WTC11 (cell line): ENCODE results near the gene GABRB1. TPM values are rescaled to one million over a fixed set of nuclear protein-coding genes. Genes with fewer than 3 reads are reported as not detected.

Experiments
- ATAC-seq: fragments of 200-7000 bp; cut with Tn5 transposase; 2 replicates; pipeline ENCODE4 v1.10.0; 2021; ENCODE audit warnings: mild to moderate bottlenecking, moderate library complexity
- CTCF ChIA-PET: fragments of 300-600 bp; sonication (Branson Sonifier 250); formaldehyde crosslinking; loops from one replicate; lab custom pipeline; 2021; ENCODE audit warnings: antibody characterized with exemption; lab: Charles Lee
- POLR2A ChIA-PET: fragments of 350-600 bp; sonication (Branson Sonifier 250); formaldehyde crosslinking; loops from one replicate; lab custom pipeline; 2021; ENCODE audit warnings: antibody characterized with exemption; lab: Charles Lee
- DNase-seq: peaks from one replicate; pipeline ENCODE4 v3.0.0; 2021; ENCODE audit warnings: low spot score
- H3K27ac Mint-ChIP-seq: 2 replicates; pipeline ENCODE4 v1.8.0; 2021; ENCODE audit warnings: mixed read lengths
- H3K27me3 Mint-ChIP-seq: 2 replicates; pipeline ENCODE4 v1.8.0; 2021; ENCODE audit warnings: low read depth, mild to moderate bottlenecking, moderate library complexity, mixed read lengths
- H3K36me3 Mint-ChIP-seq: 2 replicates; pipeline ENCODE4 v1.8.0; 2021; ENCODE audit warnings: mixed read lengths
- H3K4me1 Mint-ChIP-seq: 2 replicates; pipeline ENCODE4 v1.8.0; 2022; ENCODE audit warnings: mixed read lengths
- H3K4me3 Mint-ChIP-seq: 2 replicates; pipeline ENCODE4 v1.8.0; 2021; ENCODE audit warnings: mild to moderate bottlenecking, moderate library complexity, mixed read lengths
- H3K9me3 Mint-ChIP-seq: 2 replicates; pipeline ENCODE4 v1.8.0; 2021; ENCODE audit warnings: mixed read lengths
- ATF1 ChIP-seq: sonication (generic); formaldehyde crosslinking; IDR thresholded peaks from 2 replicates; pipeline ENCODE4 v1.8.1; 2023; ENCODE audit warnings: mild to moderate bottlenecking, moderate library complexity, missing genetic modification reagents
- CBFB ChIP-seq: sonication (generic); formaldehyde crosslinking; IDR thresholded peaks from 2 replicates; pipeline ENCODE4 v1.8.1; 2022; ENCODE audit warnings: mild to moderate bottlenecking, low read depth, missing genetic modification reagents
- FOXJ3 ChIP-seq: sonication (generic); formaldehyde crosslinking; IDR thresholded peaks from 2 replicates; pipeline ENCODE4 v1.9.0; 2021; ENCODE audit warnings: missing genetic modification reagents, mild to moderate bottlenecking, borderline replicate concordance
- GABPB1 ChIP-seq: sonication (generic); formaldehyde crosslinking; IDR thresholded peaks from 2 replicates; pipeline ENCODE4 v1.8.1; 2023; ENCODE audit warnings: mild to moderate bottlenecking, missing genetic modification reagents
- GRHL2 ChIP-seq: fragments of 250-450 bp; sonication (Bioruptor Pico); IDR thresholded peaks from 2 replicates; pipeline ENCODE4 v1.8.0; 2022; ENCODE audit warnings: mild to moderate bottlenecking, moderate library complexity; ENCODE audit not compliant: insufficient replicate concordance, severe bottlenecking
- NFATC4 ChIP-seq: fragments of 250-450 bp; sonication (Bioruptor Pico); IDR thresholded peaks from 2 replicates; pipeline ENCODE4 v1.9.0; 2021; ENCODE audit warnings: mild to moderate bottlenecking
- NFE2L1 ChIP-seq: sonication (generic); formaldehyde crosslinking; IDR thresholded peaks from 2 replicates; pipeline ENCODE4 v1.8.1; 2023; ENCODE audit warnings: missing genetic modification reagents
- NR1H2 ChIP-seq: sonication (generic); formaldehyde crosslinking; IDR thresholded peaks from 2 replicates; pipeline ENCODE4 v1.9.0; 2021; ENCODE audit warnings: mild to moderate bottlenecking, moderate library complexity, missing genetic modification reagents
- RORB ChIP-seq: fragments of 250-450 bp; sonication (Bioruptor Pico); IDR thresholded peaks from 2 replicates; pipeline ENCODE4 v1.9.0; 2021; ENCODE audit warnings: mild to moderate bottlenecking
- SOX15 ChIP-seq: fragments of 250-450 bp; sonication (Bioruptor Pico); IDR thresholded peaks from 2 replicates; pipeline ENCODE4 v1.9.0; 2021; ENCODE audit warnings: mild to moderate bottlenecking
- TEAD4 ChIP-seq: sonication (generic); formaldehyde crosslinking; IDR thresholded peaks from 2 replicates; pipeline ENCODE4 v1.8.0; 2022; ENCODE audit warnings: mild to moderate bottlenecking, missing genetic modification reagents
- total RNA-seq: library from RNA; stranded (reverse); gene quantifications from 3 replicates; pipeline ENCODE4 v1.2.3, GENCODE V29; 2021
- TF ChIP-seq, protein P1 (sequence below): fragments of 250-450 bp; sonication (Bioruptor Pico); IDR thresholded peaks from 2 replicates; pipeline ENCODE4 v1.9.0; 2021; ENCODE audit warnings: mild to moderate bottlenecking, borderline replicate concordance
- TF ChIP-seq, protein P2 (sequence below): sonication (generic); formaldehyde crosslinking; IDR thresholded peaks from 2 replicates; pipeline ENCODE4 v1.8.1; 2022; ENCODE audit warnings: missing genetic modification reagents, borderline replicate concordance
- TF ChIP-seq, protein P3 (sequence below): sonication (generic); formaldehyde crosslinking; IDR thresholded peaks from 2 replicates; pipeline ENCODE4 v1.8.1; 2023; ENCODE audit warnings: mild to moderate bottlenecking, missing genetic modification reagents
- TF ChIP-seq, protein P4 (sequence below): sonication (generic); formaldehyde crosslinking; IDR thresholded peaks from 2 replicates; pipeline ENCODE4 v1.8.1; 2022; ENCODE audit warnings: low read depth, mild to moderate bottlenecking, moderate library complexity, missing genetic modification reagents, borderline replicate concordance
- TF ChIP-seq, protein P5 (sequence below): sonication (generic); formaldehyde crosslinking; IDR thresholded peaks from 2 replicates; pipeline ENCODE4 v1.8.0; 2022; ENCODE audit warnings: mild to moderate bottlenecking, missing genetic modification reagents
- TF ChIP-seq, protein P6 (sequence below): sonication (generic); formaldehyde crosslinking; IDR thresholded peaks from 2 replicates; pipeline ENCODE4 v1.8.0; 2023; ENCODE audit warnings: mild to moderate bottlenecking, missing genetic modification reagents

GABRB1 gene
- total RNA-seq, 1 experiment from 2014 or later, result 0.66 TPM

DNA sequence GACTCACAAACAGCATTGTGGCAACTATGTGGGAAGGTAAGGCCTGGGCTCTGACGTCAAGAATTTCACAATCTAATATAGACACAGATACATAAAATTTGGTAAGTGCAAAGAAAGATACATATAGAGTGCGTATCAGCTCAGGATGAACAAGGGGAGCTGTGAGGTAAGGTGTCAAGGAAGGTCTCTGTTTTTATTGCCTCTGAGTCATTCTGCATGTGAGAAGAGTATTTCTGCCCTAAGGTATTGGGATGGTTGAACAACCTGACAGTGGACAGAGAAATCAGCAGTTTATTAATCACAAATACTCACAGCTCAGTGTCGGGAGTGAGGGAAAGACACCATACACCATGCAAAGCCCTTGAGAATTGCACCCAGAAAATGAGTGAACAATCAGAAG lies 342.3 kb downstream of the GABRB1 start:
- DNase-seq, result no peak
- ChIA-PET POLR2A (no interaction called here), CTCF (no interaction called here)
- H3K4me3 Mint-ChIP-seq, result no peak overlapping the region
- TF ChIP-seq, protein P1, sequence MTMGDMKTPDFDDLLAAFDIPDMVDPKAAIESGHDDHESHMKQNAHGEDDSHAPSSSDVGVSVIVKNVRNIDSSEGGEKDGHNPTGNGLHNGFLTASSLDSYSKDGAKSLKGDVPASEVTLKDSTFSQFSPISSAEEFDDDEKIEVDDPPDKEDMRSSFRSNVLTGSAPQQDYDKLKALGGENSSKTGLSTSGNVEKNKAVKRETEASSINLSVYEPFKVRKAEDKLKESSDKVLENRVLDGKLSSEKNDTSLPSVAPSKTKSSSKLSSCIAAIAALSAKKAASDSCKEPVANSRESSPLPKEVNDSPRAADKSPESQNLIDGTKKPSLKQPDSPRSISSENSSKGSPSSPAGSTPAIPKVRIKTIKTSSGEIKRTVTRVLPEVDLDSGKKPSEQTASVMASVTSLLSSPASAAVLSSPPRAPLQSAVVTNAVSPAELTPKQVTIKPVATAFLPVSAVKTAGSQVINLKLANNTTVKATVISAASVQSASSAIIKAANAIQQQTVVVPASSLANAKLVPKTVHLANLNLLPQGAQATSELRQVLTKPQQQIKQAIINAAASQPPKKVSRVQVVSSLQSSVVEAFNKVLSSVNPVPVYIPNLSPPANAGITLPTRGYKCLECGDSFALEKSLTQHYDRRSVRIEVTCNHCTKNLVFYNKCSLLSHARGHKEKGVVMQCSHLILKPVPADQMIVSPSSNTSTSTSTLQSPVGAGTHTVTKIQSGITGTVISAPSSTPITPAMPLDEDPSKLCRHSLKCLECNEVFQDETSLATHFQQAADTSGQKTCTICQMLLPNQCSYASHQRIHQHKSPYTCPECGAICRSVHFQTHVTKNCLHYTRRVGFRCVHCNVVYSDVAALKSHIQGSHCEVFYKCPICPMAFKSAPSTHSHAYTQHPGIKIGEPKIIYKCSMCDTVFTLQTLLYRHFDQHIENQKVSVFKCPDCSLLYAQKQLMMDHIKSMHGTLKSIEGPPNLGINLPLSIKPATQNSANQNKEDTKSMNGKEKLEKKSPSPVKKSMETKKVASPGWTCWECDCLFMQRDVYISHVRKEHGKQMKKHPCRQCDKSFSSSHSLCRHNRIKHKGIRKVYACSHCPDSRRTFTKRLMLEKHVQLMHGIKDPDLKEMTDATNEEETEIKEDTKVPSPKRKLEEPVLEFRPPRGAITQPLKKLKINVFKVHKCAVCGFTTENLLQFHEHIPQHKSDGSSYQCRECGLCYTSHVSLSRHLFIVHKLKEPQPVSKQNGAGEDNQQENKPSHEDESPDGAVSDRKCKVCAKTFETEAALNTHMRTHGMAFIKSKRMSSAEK (CRISPR knock-in tag), result no peak
- TF ChIP-seq, protein P2, sequence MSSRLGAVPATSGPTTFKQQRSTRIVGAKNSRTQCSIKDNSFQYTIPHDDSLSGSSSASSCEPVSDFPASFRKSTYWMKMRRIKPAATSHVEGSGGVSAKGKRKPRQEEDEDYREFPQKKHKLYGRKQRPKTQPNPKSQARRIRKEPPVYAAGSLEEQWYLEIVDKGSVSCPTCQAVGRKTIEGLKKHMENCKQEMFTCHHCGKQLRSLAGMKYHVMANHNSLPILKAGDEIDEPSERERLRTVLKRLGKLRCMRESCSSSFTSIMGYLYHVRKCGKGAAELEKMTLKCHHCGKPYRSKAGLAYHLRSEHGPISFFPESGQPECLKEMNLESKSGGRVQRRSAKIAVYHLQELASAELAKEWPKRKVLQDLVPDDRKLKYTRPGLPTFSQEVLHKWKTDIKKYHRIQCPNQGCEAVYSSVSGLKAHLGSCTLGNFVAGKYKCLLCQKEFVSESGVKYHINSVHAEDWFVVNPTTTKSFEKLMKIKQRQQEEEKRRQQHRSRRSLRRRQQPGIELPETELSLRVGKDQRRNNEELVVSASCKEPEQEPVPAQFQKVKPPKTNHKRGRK (CRISPR knock-in tag), result no peak
- TF ChIP-seq, protein P3, sequence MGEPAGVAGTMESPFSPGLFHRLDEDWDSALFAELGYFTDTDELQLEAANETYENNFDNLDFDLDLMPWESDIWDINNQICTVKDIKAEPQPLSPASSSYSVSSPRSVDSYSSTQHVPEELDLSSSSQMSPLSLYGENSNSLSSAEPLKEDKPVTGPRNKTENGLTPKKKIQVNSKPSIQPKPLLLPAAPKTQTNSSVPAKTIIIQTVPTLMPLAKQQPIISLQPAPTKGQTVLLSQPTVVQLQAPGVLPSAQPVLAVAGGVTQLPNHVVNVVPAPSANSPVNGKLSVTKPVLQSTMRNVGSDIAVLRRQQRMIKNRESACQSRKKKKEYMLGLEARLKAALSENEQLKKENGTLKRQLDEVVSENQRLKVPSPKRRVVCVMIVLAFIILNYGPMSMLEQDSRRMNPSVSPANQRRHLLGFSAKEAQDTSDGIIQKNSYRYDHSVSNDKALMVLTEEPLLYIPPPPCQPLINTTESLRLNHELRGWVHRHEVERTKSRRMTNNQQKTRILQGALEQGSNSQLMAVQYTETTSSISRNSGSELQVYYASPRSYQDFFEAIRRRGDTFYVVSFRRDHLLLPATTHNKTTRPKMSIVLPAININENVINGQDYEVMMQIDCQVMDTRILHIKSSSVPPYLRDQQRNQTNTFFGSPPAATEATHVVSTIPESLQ (CRISPR knock-in tag), result no peak
- TF ChIP-seq GABPB1, result no peak
- no peak for TF ChIP-seq GRHL2 (CRISPR knock-in tag)
- TF ChIP-seq CBFB (CRISPR knock-in tag), result no peak
- no peak for TF ChIP-seq NR1H2 (CRISPR knock-in tag)
- no peaks in the 10 kb centered on the region for H3K36me3 Mint-ChIP-seq
- no peak overlapping the region for H3K27ac Mint-ChIP-seq
- no peaks in the 10 kb centered on the region for H3K4me1 Mint-ChIP-seq
- H3K27me3 Mint-ChIP-seq, result no peaks in the 10 kb centered on the region
- no peak for ATAC-seq
- peaks cover 27% of the 10 kb centered on the region for H3K9me3 Mint-ChIP-seq

DNA sequence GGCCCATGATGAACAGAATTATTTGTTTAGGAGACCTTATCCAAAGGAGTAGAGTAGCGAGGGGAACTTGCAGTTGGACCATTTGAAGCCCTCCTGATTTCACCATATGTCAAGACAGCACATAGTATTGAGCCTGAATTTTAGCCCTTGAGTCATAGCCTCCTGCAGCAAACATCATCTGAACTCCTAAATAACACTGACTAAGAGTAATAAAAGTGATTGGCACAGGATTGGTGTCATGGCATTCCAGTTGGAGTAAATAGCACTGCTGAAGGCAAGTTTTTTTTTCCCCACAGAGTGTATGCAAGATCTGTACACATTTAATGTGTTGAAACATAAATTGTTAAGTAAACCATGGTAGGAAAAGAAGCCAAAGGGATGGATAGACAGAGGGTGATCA lies 343.1 kb downstream of the GABRB1 start:
- DNase-seq (no peak), ATAC-seq (no peak)
- H3K9me3 Mint-ChIP-seq, result peaks cover 27% of the 10 kb centered on the region
- POLR2A ChIA-PET, result no interaction called here
- no peaks in the 10 kb centered on the region for H3K4me1 Mint-ChIP-seq
- no peak overlapping the region for H3K4me3 Mint-ChIP-seq
- no peaks in the 10 kb centered on the region for H3K36me3 Mint-ChIP-seq
- CTCF ChIA-PET, result no interaction called here
- H3K27ac Mint-ChIP-seq, result no peak overlapping the region
- no peaks in the 10 kb centered on the region for H3K27me3 Mint-ChIP-seq
- no peak for TF ChIP-seq ATF1 (CRISPR knock-in tag)
- no peak for TF ChIP-seq NFATC4 (CRISPR knock-in tag)
- no peak for TF ChIP-seq FOXJ3
- TF ChIP-seq, protein P4, sequence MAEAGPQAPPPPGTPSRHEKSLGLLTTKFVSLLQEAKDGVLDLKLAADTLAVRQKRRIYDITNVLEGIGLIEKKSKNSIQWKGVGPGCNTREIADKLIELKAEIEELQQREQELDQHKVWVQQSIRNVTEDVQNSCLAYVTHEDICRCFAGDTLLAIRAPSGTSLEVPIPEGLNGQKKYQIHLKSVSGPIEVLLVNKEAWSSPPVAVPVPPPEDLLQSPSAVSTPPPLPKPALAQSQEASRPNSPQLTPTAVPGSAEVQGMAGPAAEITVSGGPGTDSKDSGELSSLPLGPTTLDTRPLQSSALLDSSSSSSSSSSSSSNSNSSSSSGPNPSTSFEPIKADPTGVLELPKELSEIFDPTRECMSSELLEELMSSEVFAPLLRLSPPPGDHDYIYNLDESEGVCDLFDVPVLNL (CRISPR knock-in tag), result no peak
- TF ChIP-seq, protein P5, sequence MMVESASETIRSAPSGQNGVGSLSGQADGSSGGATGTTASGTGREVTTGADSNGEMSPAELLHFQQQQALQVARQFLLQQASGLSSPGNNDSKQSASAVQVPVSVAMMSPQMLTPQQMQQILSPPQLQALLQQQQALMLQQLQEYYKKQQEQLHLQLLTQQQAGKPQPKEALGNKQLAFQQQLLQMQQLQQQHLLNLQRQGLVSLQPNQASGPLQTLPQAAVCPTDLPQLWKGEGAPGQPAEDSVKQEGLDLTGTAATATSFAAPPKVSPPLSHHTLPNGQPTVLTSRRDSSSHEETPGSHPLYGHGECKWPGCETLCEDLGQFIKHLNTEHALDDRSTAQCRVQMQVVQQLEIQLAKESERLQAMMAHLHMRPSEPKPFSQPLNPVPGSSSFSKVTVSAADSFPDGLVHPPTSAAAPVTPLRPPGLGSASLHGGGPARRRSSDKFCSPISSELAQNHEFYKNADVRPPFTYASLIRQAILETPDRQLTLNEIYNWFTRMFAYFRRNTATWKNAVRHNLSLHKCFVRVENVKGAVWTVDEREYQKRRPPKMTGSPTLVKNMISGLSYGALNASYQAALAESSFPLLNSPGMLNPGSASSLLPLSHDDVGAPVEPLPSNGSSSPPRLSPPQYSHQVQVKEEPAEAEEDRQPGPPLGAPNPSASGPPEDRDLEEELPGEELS (CRISPR knock-in tag), result no peak
- TF ChIP-seq, protein P1 (CRISPR knock-in tag), result no peak
- no peak for TF ChIP-seq RORB
- TF ChIP-seq TEAD4 (CRISPR knock-in tag), result no peak
- TF ChIP-seq NFE2L1, result no peak
- TF ChIP-seq SOX15 (CRISPR knock-in tag), result no peak
- TF ChIP-seq, protein P6, sequence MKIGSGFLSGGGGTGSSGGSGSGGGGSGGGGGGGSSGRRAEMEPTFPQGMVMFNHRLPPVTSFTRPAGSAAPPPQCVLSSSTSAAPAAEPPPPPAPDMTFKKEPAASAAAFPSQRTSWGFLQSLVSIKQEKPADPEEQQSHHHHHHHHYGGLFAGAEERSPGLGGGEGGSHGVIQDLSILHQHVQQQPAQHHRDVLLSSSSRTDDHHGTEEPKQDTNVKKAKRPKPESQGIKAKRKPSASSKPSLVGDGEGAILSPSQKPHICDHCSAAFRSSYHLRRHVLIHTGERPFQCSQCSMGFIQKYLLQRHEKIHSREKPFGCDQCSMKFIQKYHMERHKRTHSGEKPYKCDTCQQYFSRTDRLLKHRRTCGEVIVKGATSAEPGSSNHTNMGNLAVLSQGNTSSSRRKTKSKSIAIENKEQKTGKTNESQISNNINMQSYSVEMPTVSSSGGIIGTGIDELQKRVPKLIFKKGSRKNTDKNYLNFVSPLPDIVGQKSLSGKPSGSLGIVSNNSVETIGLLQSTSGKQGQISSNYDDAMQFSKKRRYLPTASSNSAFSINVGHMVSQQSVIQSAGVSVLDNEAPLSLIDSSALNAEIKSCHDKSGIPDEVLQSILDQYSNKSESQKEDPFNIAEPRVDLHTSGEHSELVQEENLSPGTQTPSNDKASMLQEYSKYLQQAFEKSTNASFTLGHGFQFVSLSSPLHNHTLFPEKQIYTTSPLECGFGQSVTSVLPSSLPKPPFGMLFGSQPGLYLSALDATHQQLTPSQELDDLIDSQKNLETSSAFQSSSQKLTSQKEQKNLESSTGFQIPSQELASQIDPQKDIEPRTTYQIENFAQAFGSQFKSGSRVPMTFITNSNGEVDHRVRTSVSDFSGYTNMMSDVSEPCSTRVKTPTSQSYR (CRISPR knock-in tag), result no peak
